H1 (cell line): ENCODE data around the gene DIP2C. TPM values are rescaled to one million over a fixed set of nuclear protein-coding genes. Genes with fewer than 3 reads are reported as not detected.
A peak's percentile ranks its signal among the peaks of the same experiment; 100 is the strongest.

Source experiments
- BACH1 ChIP-seq: IDR thresholded peaks from 2 replicates; pipeline ENCODE4 v1.6.1; 2012; ENCODE audit warnings: low read length, improper control_type of control experiment
- MAFK ChIP-seq: IDR thresholded peaks from 2 replicates; pipeline ENCODE4 v1.6.1; 2012; ENCODE audit warnings: low read depth, mild to moderate bottlenecking, improper control_type of control experiment, low read length
- polyA plus RNA-seq, 7 experiments: library from polyadenylated mRNA; depleted of rRNA in 3 of 7; stranded (reverse) in 5 of 7; unstranded in 2 of 7; fragments of >200 nt in 5 of 7; fragments of 200-250 nt in 2 of 7; gene quantifications; 1 replicate in 5 of 7; 2 replicates in 1 of 7; 4 replicates in 1 of 7; pipeline versions ENCODE4 v1.2.1 to v1.2.3, GENCODE V29; 2011 to 2013; ENCODE audit warnings: missing spikeins in 2 of 7, mixed read lengths in 2 of 7
- total RNA-seq: library from RNA; stranded (reverse); fragmentation: NEBNext Ultra II Directional; extraction: Animal tissue kit (Norgen Biotek cat#: 25700); gene quantifications from 2 replicates; pipeline ENCODE4 v1.2.1, GENCODE V29; 2021
- TF ChIP-seq, protein P1 (sequence below), 3 experiments: IDR thresholded peaks; 1 replicate in 2 of 3; 2 replicates in 1 of 3; pipeline versions ENCODE4 v1.5.1 to v1.6.1; 2011; ENCODE audit warnings: low read length in 3 of 3, mild to moderate bottlenecking in 3 of 3, inconsistent platforms in 2 of 3, low read depth in 1 of 3, moderate library complexity in 1 of 3; ENCODE audit not compliant: insufficient read depth in 1 of 3; ENCODE audit errors: control extremely low read depth in 1 of 3

The DIP2C gene
- total and polyA plus RNA-seq, 2 of the 8 experiments (the other 6 are each of a cell fraction or from before 2014, with no cell fraction given) = 3.8 to 9.3 TPM

DNA sequence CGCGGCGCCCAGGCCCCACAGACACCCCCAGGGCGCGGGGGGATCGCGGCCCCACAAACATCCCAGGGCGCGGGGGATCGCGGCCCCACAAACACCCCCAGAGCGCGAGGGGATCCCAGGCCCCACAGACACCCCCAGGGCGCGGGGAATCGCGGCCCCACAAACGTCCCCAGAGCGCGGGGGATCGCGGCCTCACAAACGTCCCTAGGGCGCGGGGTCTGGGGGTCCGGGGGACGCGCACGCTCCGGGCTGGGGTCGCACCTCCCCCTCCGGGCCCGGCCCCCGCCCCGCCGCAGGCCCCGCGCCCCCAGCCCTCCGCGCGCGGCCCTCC is 382 bp downstream of the DIP2C start (continued):
- TF ChIP-seq, protein P1, sequence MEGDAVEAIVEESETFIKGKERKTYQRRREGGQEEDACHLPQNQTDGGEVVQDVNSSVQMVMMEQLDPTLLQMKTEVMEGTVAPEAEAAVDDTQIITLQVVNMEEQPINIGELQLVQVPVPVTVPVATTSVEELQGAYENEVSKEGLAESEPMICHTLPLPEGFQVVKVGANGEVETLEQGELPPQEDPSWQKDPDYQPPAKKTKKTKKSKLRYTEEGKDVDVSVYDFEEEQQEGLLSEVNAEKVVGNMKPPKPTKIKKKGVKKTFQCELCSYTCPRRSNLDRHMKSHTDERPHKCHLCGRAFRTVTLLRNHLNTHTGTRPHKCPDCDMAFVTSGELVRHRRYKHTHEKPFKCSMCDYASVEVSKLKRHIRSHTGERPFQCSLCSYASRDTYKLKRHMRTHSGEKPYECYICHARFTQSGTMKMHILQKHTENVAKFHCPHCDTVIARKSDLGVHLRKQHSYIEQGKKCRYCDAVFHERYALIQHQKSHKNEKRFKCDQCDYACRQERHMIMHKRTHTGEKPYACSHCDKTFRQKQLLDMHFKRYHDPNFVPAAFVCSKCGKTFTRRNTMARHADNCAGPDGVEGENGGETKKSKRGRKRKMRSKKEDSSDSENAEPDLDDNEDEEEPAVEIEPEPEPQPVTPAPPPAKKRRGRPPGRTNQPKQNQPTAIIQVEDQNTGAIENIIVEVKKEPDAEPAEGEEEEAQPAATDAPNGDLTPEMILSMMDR (IDR thresholded peaks at IDR 0.05; ENCODE audit: control extremely low read depth in 1 of 3, insufficient read depth in 1 of 3, low read depth in 1 of 3, low read length in 3 of 3) = no peak
- no peak for TF ChIP-seq MAFK
- TF ChIP-seq BACH1 = 0 out of 2 replicates have a peak, but pooled peaks have one; percentile 34
